Activated CD4-positive, alpha-beta memory T cell treated with anti-CD3 and anti-CD28 coated beads, Interleukin-2, amount 10 ng/mL, durations not matched to agents 7 days and 5 days (primary cell): ENCODE results near the gene TAF11L7. TPM values are rescaled to one million over a fixed set of nuclear protein-coding genes. Genes with fewer than 3 reads are reported as not detected.
"Not testable (repeated sequence)": the region's sequence is repeated elsewhere in the genome, so short reads cannot be mapped to it uniquely, and the experiment has no call there.

Experiments used
- CTCF ChIA-PET: fragments of 350-600 bp; sonication (Branson Sonifier 250); formaldehyde crosslinking; loops from one replicate; lab custom pipeline; 2021; ENCODE audit warnings: antibody characterized with exemption, inconsistent platforms; lab: Charles Lee
- POLR2A ChIA-PET: fragments of 350-600 bp; sonication (Branson Sonifier 250); formaldehyde crosslinking; loops from one replicate; lab custom pipeline; 2021; ENCODE audit warnings: antibody characterized with exemption; lab: Charles Lee
- DNase-seq: peaks from one replicate; pipeline ENCODE4 v3.0.0-alpha.2; 2020
- H3K27ac Mint-ChIP-seq: one replicate; pipeline ENCODE4 v1.8.0; 2021; ENCODE audit warnings: mild to moderate bottlenecking, mixed read lengths
- H3K27me3 Mint-ChIP-seq: one replicate; pipeline ENCODE4 v1.8.0; 2021; ENCODE audit warnings: mixed read lengths
- H3K36me3 Mint-ChIP-seq: one replicate; pipeline ENCODE4 v1.8.0; 2021; ENCODE audit warnings: low read depth, mixed read lengths
- H3K4me1 Mint-ChIP-seq: one replicate; pipeline ENCODE4 v1.8.0; 2021; ENCODE audit warnings: mixed read lengths
- H3K4me3 Mint-ChIP-seq: one replicate; pipeline ENCODE4 v1.8.0; 2021; ENCODE audit warnings: mild to moderate bottlenecking, mixed read lengths
- H3K9me3 Mint-ChIP-seq: one replicate; pipeline ENCODE4 v1.8.0; 2021; ENCODE audit warnings: mixed read lengths
- total RNA-seq, 2 experiments: library from RNA; stranded (reverse); gene quantifications; one replicate each; pipeline ENCODE4 v1.2.3, GENCODE V29; 2021

TAF11L7 gene
- not detected for total RNA-seq

DNA sequence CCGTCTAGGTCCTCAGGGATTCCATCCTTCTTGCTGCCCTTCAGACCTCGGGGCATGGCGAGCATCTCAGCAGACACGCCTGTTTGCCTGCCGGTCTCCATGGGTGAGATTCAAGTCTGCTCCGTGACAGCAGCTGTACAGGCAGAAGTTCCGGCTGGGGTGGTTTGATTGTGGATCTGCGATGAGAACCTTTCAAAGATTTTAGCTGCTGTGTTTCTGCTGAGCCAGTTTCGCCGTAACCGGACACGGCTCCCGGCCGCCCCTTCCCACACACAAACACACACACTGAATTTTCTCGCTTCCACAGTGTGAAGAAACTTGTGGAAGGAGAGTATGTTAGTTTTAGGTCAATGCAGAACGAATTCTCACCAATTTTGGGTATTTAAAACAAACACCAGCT, at the start of gene TAF11L7:
Gene TAF11L7, minus strand, starts transcription at position 101 of the 400 bp plus-strand sequence.
- CTCF ChIA-PET, DNase-seq, H3K27ac Mint-ChIP-seq, H3K4me1 Mint-ChIP-seq, H3K4me3 Mint-ChIP-seq, H3K27me3 Mint-ChIP-seq, H3K36me3 Mint-ChIP-seq, POLR2A ChIA-PET, H3K9me3 Mint-ChIP-seq: not testable (repeated sequence)

DNA sequence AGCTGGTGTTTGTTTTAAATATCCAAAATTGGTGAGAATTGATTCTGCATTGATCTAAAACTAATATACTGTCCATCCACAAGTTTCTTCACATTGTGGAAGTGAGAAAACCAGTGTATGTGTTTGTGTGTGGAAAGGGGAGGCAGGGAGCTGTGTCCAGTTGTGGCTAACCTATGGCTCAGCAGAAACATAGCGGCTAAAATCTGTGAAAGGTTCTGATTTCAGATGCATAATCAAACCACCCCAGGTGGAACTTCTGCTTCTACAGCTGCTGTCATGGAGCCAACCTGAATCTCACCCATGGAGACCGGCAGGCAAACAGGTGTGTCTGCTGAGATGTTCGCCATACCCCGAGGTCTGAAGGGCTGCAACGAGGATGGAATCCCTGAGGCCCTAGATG, 48.6 kb upstream of the TAF11L7 start, which contains the start of gene TAF11L14:
Gene TAF11L14, plus strand, starts transcription at position 301 of the 400 bp plus-strand sequence.
- no peaks in the 10 kb centered on the region for H3K27me3 Mint-ChIP-seq
- ChIA-PET CTCF (no interaction called here), POLR2A (no interaction called here)
- no peaks in the 10 kb centered on the region for H3K36me3 Mint-ChIP-seq
- no peak within 1 kb of the TSS for H3K27ac Mint-ChIP-seq
- H3K4me3 Mint-ChIP-seq = no peak within 1 kb of the TSS
- no peaks in the 10 kb centered on the region for H3K4me1 Mint-ChIP-seq
- peaks cover 11% of the 10 kb centered on the region for H3K9me3 Mint-ChIP-seq
- DNase-seq = no peak

- CTCF ChIA-PET, H3K4me3 Mint-ChIP-seq, POLR2A ChIA-PET: not testable (repeated sequence)
Measured at GRCh38 chr5:17631788-17632187, 46.2 kb upstream of the TAF11L7 start, which contains the start of gene TAF11L13. TSS of gene TAF11L13 (plus strand) at chr5:17632088.

GRCh38 chr5:17625686-17626085, 40.1 kb upstream of the TAF11L7 start:
- Mint-ChIP-seq H3K36me3 (no peaks in the 10 kb centered on the region), H3K27me3 (no peaks in the 10 kb centered on the region), H3K4me3 (no peak overlapping the region), H3K9me3 (peaks cover 14% of the 10 kb centered on the region), H3K27ac (no peak overlapping the region), H3K4me1 (no peaks in the 10 kb centered on the region)
- POLR2A ChIA-PET = no interaction called here
- no peak for DNase-seq
- CTCF ChIA-PET = no interaction called here

More at GRCh38 chr5:17631788-17632187, 46.2 kb upstream of the TAF11L7 start, which contains the start of gene TAF11L13:
- not testable (repeated sequence) for H3K27ac Mint-ChIP-seq, DNase-seq, H3K36me3 Mint-ChIP-seq, H3K27me3 Mint-ChIP-seq, H3K4me1 Mint-ChIP-seq
- H3K9me3 Mint-ChIP-seq = peaks cover 14% of the 10 kb centered on the region

DNA sequence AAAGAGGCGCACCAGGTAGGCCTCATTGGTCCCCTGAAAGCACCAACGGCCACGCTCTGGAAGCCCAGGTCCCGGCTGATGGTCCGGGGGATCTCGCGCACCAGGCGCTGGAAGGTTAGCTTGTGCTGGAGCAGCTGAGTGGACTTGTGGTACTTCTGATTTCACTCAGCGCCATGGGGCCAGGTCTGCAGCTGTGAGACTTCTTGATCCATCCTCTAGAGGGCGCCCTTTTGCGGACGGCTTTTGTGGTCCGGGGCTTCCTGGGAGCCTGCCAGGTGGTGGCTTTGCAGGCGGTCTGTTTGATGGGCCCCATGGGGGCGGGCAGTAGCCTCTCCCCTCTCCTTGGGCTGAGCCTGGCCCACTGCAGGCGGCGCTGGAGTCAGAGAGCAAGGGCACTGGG, 35.1 kb upstream of the TAF11L7 start:
- CTCF ChIA-PET = no interaction called here
- Mint-ChIP-seq H3K4me1 (no peaks in the 10 kb centered on the region), H3K27ac (no peak overlapping the region), H3K4me3 (no peak overlapping the region), H3K9me3 (peaks cover 15% of the 10 kb centered on the region), H3K36me3 (no peaks in the 10 kb centered on the region), H3K27me3 (no peaks in the 10 kb centered on the region)
- no peak for DNase-seq
- POLR2A ChIA-PET = no interaction called here

DNA sequence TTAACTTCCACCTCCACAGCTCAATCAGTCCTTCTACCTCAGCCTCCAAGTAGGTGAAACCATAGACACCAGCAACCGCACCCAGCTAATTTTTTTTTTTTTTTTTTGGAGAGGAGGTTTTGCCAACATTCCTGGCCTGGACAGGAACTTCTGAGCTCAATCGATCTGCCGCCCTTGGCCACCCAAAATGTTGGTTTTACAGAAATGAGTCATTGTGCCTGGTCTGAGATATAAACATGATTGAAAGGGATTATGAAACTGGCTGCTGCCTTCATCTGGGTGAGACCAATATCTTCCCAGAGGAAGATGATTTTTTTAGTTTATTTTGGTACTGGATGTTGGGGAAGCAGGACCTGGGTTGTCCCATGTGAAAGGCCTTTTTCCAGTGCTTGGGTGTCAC, 33.8 kb upstream of the TAF11L7 start:
- Mint-ChIP-seq H3K27ac (no peak overlapping the region), H3K4me1 (no peaks in the 10 kb centered on the region), H3K9me3 (peaks cover 13% of the 10 kb centered on the region), H3K27me3 (no peaks in the 10 kb centered on the region), H3K4me3 (no peak overlapping the region), H3K36me3 (no peaks in the 10 kb centered on the region)
- POLR2A ChIA-PET = no interaction called here
- no peak for DNase-seq
- CTCF ChIA-PET = no interaction called here

GRCh38 chr5:17614872-17615605, 29.5 kb upstream of the TAF11L7 start:
- Mint-ChIP-seq H3K4me3 (no peak overlapping the region), H3K27me3 (no peaks in the 10 kb centered on the region), H3K36me3 (no peaks in the 10 kb centered on the region), H3K27ac (no peak overlapping the region), H3K4me1 (no peaks in the 10 kb centered on the region), H3K9me3 (peaks cover 15% of the 10 kb centered on the region)
- ChIA-PET POLR2A (no interaction called here), CTCF (no interaction called here)
- no peak for DNase-seq

DNA sequence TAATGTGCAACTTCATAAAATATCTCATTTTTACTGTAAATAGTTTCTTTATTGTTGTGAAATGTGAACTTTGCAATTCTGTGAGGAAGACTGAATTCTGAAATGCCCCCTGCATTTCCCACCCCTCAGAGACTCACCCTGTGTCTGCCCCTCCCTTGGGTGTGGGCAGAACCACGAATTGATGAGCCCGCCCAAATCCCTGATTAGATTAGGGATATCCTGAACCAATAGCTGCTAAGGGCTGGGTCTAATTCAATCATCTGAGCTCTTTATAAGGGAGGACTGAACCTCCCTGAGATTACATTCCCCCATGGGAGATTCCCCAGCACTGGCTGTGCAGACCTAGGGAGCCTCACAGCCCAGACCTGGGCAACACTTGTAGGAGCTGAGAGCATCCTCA, 24.5 kb upstream of the TAF11L7 start, which contains the start of gene TAF11L12:
Gene TAF11L12, plus strand, starts transcription at position 301 of the 400 bp plus-strand sequence.
- H3K4me1 Mint-ChIP-seq, CTCF ChIA-PET, H3K27ac Mint-ChIP-seq, H3K36me3 Mint-ChIP-seq, POLR2A ChIA-PET, H3K4me3 Mint-ChIP-seq, H3K27me3 Mint-ChIP-seq, DNase-seq: not testable (repeated sequence)
- peaks cover 23% of the 10 kb centered on the region for H3K9me3 Mint-ChIP-seq

DNA sequence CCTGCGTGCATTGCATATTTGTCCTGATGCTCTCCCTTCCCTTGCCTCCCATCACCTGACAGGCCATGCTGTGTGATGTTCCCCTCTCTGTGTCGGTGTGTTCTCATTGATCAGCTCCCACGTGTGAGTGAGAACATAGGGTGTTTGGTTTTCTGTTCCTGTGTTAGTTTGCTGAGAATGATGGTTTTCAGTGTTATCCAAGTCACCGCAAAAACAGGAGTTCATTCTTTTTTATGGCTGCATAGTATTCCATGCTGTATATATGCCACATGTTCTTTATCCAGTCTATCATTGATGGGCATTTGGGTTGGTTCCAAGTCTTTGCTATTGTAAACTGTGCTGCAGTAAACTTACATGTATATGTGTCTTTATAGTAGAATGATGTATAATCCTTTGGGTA, 21.9 kb upstream of the TAF11L7 start:
- H3K4me3 Mint-ChIP-seq, DNase-seq, H3K36me3 Mint-ChIP-seq, H3K27me3 Mint-ChIP-seq, H3K27ac Mint-ChIP-seq, CTCF ChIA-PET, H3K4me1 Mint-ChIP-seq, POLR2A ChIA-PET: not testable (repeated sequence)
- H3K9me3 Mint-ChIP-seq = peaks cover 27% of the 10 kb centered on the region

DNA sequence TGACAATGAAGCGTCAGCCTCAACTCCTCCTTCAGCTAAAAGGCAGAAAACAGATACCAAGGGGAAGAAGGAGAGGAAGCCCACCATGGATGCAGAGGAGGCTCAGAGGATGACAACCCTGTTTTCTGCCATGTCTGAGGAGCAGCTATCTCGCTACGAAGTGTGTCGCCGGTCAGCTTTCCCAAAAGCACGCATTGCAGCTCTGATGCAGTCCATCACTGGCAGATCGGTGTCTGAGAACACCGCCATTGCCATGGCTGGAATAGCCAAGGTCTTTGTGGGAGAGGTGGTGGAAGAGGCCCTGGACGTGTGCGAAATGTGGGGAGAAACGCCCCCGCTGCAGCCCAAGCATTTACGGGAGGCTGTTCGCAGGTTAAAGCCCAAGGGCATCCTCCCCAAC, 19.4 kb upstream of the TAF11L7 start:
- no peaks in the 10 kb centered on the region for H3K36me3 Mint-ChIP-seq
- H3K27ac Mint-ChIP-seq = no peak overlapping the region
- peaks cover 26% of the 10 kb centered on the region for H3K9me3 Mint-ChIP-seq
- ChIA-PET POLR2A (no interaction called here), CTCF (no interaction called here)
- no peaks in the 10 kb centered on the region for H3K4me1 Mint-ChIP-seq
- no peak for DNase-seq
- H3K4me3 Mint-ChIP-seq = no peak overlapping the region
- no peaks in the 10 kb centered on the region for H3K27me3 Mint-ChIP-seq

DNA sequence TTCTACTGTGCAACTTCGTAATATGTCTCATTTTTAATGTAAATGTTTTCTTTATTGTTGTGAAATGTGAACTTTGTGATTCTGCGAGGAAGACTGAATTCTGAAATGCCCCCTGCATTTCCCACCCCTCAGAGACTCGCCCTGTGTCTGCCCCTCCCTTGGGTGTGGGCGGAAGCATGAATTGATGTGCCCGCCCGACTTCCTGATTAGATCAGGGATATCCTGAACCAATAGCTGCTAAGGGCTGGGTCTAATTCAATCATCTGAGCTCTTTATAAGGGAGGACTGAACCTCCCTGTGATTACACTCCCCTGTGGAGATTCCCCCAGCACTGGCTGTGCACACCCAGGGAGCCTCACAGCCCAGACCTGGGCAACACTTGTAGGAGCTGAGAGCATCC, 18.3 kb upstream of the TAF11L7 start, which contains the start of gene TAF11L11:
Gene TAF11L11, plus strand, starts transcription at position 304 of the 400 bp plus-strand sequence.
- POLR2A ChIA-PET, H3K27me3 Mint-ChIP-seq, H3K27ac Mint-ChIP-seq, H3K4me3 Mint-ChIP-seq, DNase-seq, CTCF ChIA-PET, H3K4me1 Mint-ChIP-seq, H3K36me3 Mint-ChIP-seq: not testable (repeated sequence)
- H3K9me3 Mint-ChIP-seq = peaks cover 29% of the 10 kb centered on the region

DNA sequence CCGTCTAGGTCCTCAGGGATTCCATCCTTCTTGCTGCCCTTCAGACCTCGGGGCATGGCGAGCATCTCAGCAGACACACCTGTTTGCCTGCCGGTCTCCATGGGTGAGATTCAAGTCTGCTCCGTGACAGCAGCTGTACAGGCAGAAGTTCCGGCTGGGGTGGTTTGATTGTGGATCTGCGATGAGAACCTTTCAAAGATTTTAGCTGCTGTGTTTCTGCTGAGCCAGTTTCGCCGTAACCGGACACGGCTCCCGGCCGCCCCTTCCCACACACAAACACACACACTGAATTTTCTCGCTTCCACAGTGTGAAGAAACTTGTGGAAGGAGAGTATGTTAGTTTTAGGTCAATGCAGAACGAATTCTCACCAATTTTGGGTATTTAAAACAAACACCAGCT, 12.2 kb upstream of the TAF11L7 start, which contains the start of gene TAF11L10:
Gene TAF11L10, minus strand, starts transcription at position 101 of the 400 bp plus-strand sequence.
- CTCF ChIA-PET, POLR2A ChIA-PET, H3K27ac Mint-ChIP-seq, H3K27me3 Mint-ChIP-seq, DNase-seq, H3K36me3 Mint-ChIP-seq, H3K4me1 Mint-ChIP-seq, H3K4me3 Mint-ChIP-seq: not testable (repeated sequence)
- peaks cover 14% of the 10 kb centered on the region for H3K9me3 Mint-ChIP-seq

DNA sequence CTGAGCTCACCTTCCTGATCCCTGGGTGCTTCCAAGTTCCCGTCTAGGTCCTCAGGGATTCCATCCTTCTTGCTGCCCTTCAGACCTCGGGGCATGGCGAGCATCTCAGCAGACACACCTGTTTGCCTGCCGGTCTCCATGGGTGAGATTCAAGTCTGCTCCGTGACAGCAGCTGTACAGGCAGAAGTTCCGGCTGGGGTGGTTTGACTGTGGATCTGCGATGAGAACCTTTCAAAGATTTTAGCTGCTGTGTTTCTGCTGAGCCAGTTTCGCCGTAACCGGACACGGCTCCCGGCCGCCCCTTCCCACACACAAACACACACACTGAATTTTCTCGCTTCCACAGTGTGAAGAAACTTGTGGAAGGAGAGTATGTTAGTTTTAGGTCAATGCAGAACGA, 8.7 kb upstream of the TAF11L7 start, which contains the start of gene TAF11L9:
Gene TAF11L9, minus strand, starts transcription at position 140 of the 400 bp plus-strand sequence.
- POLR2A ChIA-PET, H3K27me3 Mint-ChIP-seq, H3K36me3 Mint-ChIP-seq, H3K4me1 Mint-ChIP-seq, H3K9me3 Mint-ChIP-seq, H3K27ac Mint-ChIP-seq, H3K4me3 Mint-ChIP-seq, DNase-seq, CTCF ChIA-PET: not testable (repeated sequence)

DNA sequence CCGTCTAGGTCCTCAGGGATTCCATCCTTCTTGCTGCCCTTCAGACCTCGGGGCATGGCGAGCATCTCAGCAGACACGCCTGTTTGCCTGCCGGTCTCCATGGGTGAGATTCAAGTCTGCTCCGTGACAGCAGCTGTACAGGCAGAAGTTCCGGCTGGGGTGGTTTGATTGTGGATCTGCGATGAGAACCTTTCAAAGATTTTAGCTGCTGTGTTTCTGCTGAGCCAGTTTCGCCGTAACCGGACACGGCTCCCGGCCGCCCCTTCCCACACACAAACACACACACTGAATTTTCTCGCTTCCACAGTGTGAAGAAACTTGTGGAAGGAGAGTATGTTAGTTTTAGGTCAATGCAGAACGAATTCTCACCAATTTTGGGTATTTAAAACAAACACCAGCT, 5.3 kb upstream of the TAF11L7 start, which contains the start of gene TAF11L8:
Gene TAF11L8, minus strand, starts transcription at position 101 of the 400 bp plus-strand sequence.
- H3K4me3 Mint-ChIP-seq, H3K27me3 Mint-ChIP-seq, POLR2A ChIA-PET, H3K9me3 Mint-ChIP-seq, H3K27ac Mint-ChIP-seq, CTCF ChIA-PET, DNase-seq, H3K4me1 Mint-ChIP-seq, H3K36me3 Mint-ChIP-seq: not testable (repeated sequence)
